A549 (cell line): ENCODE measurements around the gene PLCB1. TPM values are rescaled to one million over a fixed set of nuclear protein-coding genes. Genes with fewer than 3 reads are reported as not detected.

ENCODE experiments used
- ATAC-seq, 2 experiments: fragments of 200-7000 bp in 1 of 2; fragments of >200 bp in 1 of 2; cut with Nextera tagmentation in 1 of 2; cut with Tn5 transposase in 1 of 2; 3 replicates each; pipeline versions ENCODE4 v1.8.0 to v1.9.1; 2018 to 2020; ENCODE audit warnings: mild to moderate bottlenecking in 1 of 2, moderate library complexity in 1 of 2
- CTCF ChIA-PET: fragments of 300-600 bp; sonication (Branson Sonifier 250); formaldehyde crosslinking; extraction: SDS; loops from one replicate; lab custom pipeline; 2021; ENCODE audit warnings: antibody characterized with exemption, inconsistent platforms; lab: Yijun Ruan, JAX
- POLR2A ChIA-PET: fragments of 350-600 bp; formaldehyde crosslinking; extraction: SDS; loops from one replicate; lab custom pipeline; 2021; ENCODE audit warnings: antibody characterized with exemption, inconsistent platforms; lab: Yijun Ruan, JAX
- DNase-seq, 2 experiments: peaks; one replicate each; pipeline versions ENCODE4 v3.0.0 to v3.0.0-alpha.2; 2011 to 2016; ENCODE audit warnings: low read depth in 1 of 2, low spot score in 1 of 2
- FAIRE-seq: peaks from 2 replicates; lab custom pipeline; 2011; peaks lifted over from hg19 to GRCh38; lab: Jason Lieb, UNC
- H3K27ac ChIP-seq, 2 experiments: fragments of >200 bp; sonication (Bioruptor Twin); formaldehyde crosslinking; 3 replicates each; pipeline ENCODE4 v1.5.1; 2016 to 2017
- H3K4me1 ChIP-seq: fragments of >200 bp; sonication (Bioruptor Twin); formaldehyde crosslinking; 3 replicates; pipeline ENCODE4 v1.6.1; 2016
- H3K4me2 ChIP-seq: fragments of >200 bp; sonication (Bioruptor Twin); formaldehyde crosslinking; 3 replicates; pipeline ENCODE4 v1.6.1; 2016
- H3K4me3 ChIP-seq: fragments of >200 bp; sonication (Bioruptor Twin); formaldehyde crosslinking; 3 replicates; pipeline ENCODE4 v1.5.1; 2016
- H3K9me3 ChIP-seq: fragments of >200 bp; sonication (Bioruptor Twin); formaldehyde crosslinking; 3 replicates; pipeline ENCODE4 v1.6.1; 2016
- ATOH8 ChIP-seq: fragments of 250-450 bp; sonication (Bioruptor Pico); IDR thresholded peaks from 2 replicates; pipeline ENCODE4 v1.5.0; 2020; ENCODE audit warnings: low read depth, mild to moderate bottlenecking, moderate library complexity
- BCL3 ChIP-seq: fragments of >200 bp; sonication (Bioruptor Twin); formaldehyde crosslinking; IDR thresholded peaks from 3 replicates; pipeline ENCODE4 v1.6.1; 2016
- CBX8 ChIP-seq: fragments of 200-600 bp; sonication (generic); IDR thresholded peaks from 2 replicates; pipeline ENCODE4 v1.6.1; 2016
- CTCF ChIP-seq: fragments of >200 bp; sonication (Bioruptor Twin); formaldehyde crosslinking; IDR thresholded peaks from 3 replicates; pipeline ENCODE4 v1.5.1; 2016
- FOSB ChIP-seq: fragments of 250-450 bp; sonication (Bioruptor Pico); IDR thresholded peaks from 2 replicates; pipeline ENCODE4 v1.5.0; 2020; ENCODE audit warnings: mild to moderate bottlenecking, moderate library complexity
- FOXS1 ChIP-seq: fragments of 250-450 bp; sonication (Bioruptor Pico); IDR thresholded peaks from 2 replicates; pipeline ENCODE4 v1.5.0; 2020; ENCODE audit warnings: mild to moderate bottlenecking, moderate library complexity
- MYC ChIP-seq: IDR thresholded peaks from 2 replicates; pipeline ENCODE4 v1.6.1; 2012; ENCODE audit warnings: mild to moderate bottlenecking, inconsistent platforms, low read length, improper control_type of control experiment, borderline replicate concordance
- PBX3 ChIP-seq: IDR thresholded peaks from 2 replicates; pipeline ENCODE4 v1.6.1; 2012
- PHF8 ChIP-seq: fragments of 200-600 bp; sonication (generic); IDR thresholded peaks from 2 replicates; pipeline ENCODE4 v1.6.1; 2016; ENCODE audit warnings: low read depth, mild to moderate bottlenecking, antibody characterized with exemption, moderate library complexity, borderline replicate concordance
- POLR2AphosphoS2 ChIP-seq: conservative IDR thresholded peaks from 2 replicates; pipeline ENCODE4 v1.6.1; 2012; ENCODE audit warnings: low read length, improper control_type of control experiment, inconsistent platforms
- RAD21 ChIP-seq, 2 experiments: fragments of >200 bp in 1 of 2; sonication (Bioruptor Twin) in 1 of 2; formaldehyde crosslinking in 1 of 2; IDR thresholded peaks in 1 of 2; conservative IDR thresholded peaks in 1 of 2; 2 replicates in 1 of 2; 3 replicates in 1 of 2; pipeline ENCODE4 v1.6.1; 2012 to 2018; ENCODE audit warnings: inconsistent platforms in 1 of 2
- RARB ChIP-seq: fragments of 250-450 bp; sonication (Bioruptor Pico); IDR thresholded peaks from 2 replicates; pipeline ENCODE4 v1.8.0; 2021; ENCODE audit warnings: mild to moderate bottlenecking, moderate library complexity
- SMC3 ChIP-seq: fragments of >200 bp; sonication (Bioruptor Twin); formaldehyde crosslinking; IDR thresholded peaks from 3 replicates; pipeline ENCODE4 v1.6.1; 2018; ENCODE audit warnings: inconsistent platforms
- TFCP2L1 ChIP-seq: fragments of 250-450 bp; sonication (Bioruptor Pico); IDR thresholded peaks from 2 replicates; pipeline ENCODE4 v1.5.0; 2021; ENCODE audit warnings: mild to moderate bottlenecking
- ZFP36 ChIP-seq: fragments of 450-650 bp; IDR thresholded peaks from 2 replicates; pipeline ENCODE4 v1.6.1; 2014; ENCODE audit warnings: borderline replicate concordance; ENCODE audit not compliant: partially characterized antibody
- WGBS: methylation state at CpG from one replicate; pipeline ENCODE4 v1.1.6; 2017; ENCODE audit errors: missing lambda C conversion rate; 5-methylcytosine and 5-hydroxymethylcytosine counted together
- polyA plus RNA-seq, 4 experiments: library from polyadenylated mRNA; depleted of rRNA in 3 of 4; stranded (reverse); fragments of >200 nt; fragmentation: RNase III in 1 of 4; extraction: RNeasy Plus Mini Kit Qiagen cat#74134 plus additional on column Dnase treatment in 1 of 4; gene quantifications; 2 replicates in 3 of 4; 3 replicates in 1 of 4; pipeline ENCODE4 v1.2.3, GENCODE V29; 2011 to 2017

Gene PLCB1
- polyA plus RNA-seq, 2 of the 4 experiments (the other 2 are of a cell fraction) = 0.97 to 6.3 TPM

- no peak for FAIRE-seq
- ATAC-seq = peak in 1 of 2 experiments; percentile 72; a peak in 2 of 6 replicates
- ChIA-PET CTCF (no interaction called here), POLR2A (no interaction called here)
- TF ChIP-seq SMC3 (0 out of 3 replicates have a peak, but pooled peaks have one; percentile 7), CTCF (0 out of 3 replicates have a peak, but pooled peaks have one; percentile 14), RAD21 (conservative IDR thresholded peaks at IDR 0.05 in 1 of 2, IDR thresholded peaks at IDR 0.05 in 1 of 2) (peak; percentile 11 to 36; a peak in 2 of 5 replicates), POLR2AphosphoS2 (no peak)
- H3K27ac ChIP-seq = no peak overlapping the region
- H3K4me1 ChIP-seq = no peaks in the 10 kb centered on the region
- 15% methylated on average over 4 of the region's 4 CpGs for WGBS
- no peak overlapping the region for H3K4me2 ChIP-seq
- H3K4me3 ChIP-seq = no peak overlapping the region
- DNase-seq = peak; percentile 9
- H3K9me3 ChIP-seq = no peaks in the 10 kb centered on the region
Observed at GRCh38 chr20:8664778-8665177, 532.7 kb downstream of the PLCB1 start.

GRCh38 chr20:8667306-8667705, 535.2 kb downstream of the PLCB1 start:
- TF ChIP-seq ZFP36 (no peak), FOSB (CRISPR knock-in tag) (no peak), RAD21 (conservative IDR thresholded peaks at IDR 0.05 in 1 of 2, IDR thresholded peaks at IDR 0.05 in 1 of 2) (no peak), RARB (CRISPR knock-in tag) (no peak)
- CTCF ChIA-PET = interaction anchor here (3.0 kb wide), 1 partner anchor 54 kb away, joined by 12 read pairs; no protein-coding TSS in a partner anchor
- ATAC-seq = no peak

GRCh38 chr20:8670207-8670892, 538.3 kb downstream of the PLCB1 start:
- H3K9me3 ChIP-seq = no peaks in the 10 kb centered on the region
- no peak overlapping the region for H3K4me3 ChIP-seq
- H3K4me1 ChIP-seq = no peaks in the 10 kb centered on the region
- no peak for TF ChIP-seq POLR2AphosphoS2
- no peak for TF ChIP-seq MYC
- TF ChIP-seq TFCP2L1 (CRISPR knock-in tag) = no peak
- TF ChIP-seq RAD21 (conservative IDR thresholded peaks at IDR 0.05 in 1 of 2, IDR thresholded peaks at IDR 0.05 in 1 of 2) = no peak
- no peak for TF ChIP-seq BCL3
- no peak for TF ChIP-seq CBX8
- TF ChIP-seq ATOH8 (CRISPR knock-in tag) = no peak
- TF ChIP-seq FOXS1 (CRISPR knock-in tag) = no peak
- TF ChIP-seq ZFP36 = no peak
- no peak overlapping the region for H3K27ac ChIP-seq
- H3K4me2 ChIP-seq = no peak overlapping the region
- CTCF ChIA-PET = interaction anchor here (1.0 to 1.8 kb wide), 2 partner anchors 21 to 52 kb away, joined by 3 to 6 read pairs; no protein-coding TSS in a partner anchor
- ATAC-seq (no peak), DNase-seq (no peak), FAIRE-seq (peak; percentile 18)
- POLR2A ChIA-PET = no interaction called here
- WGBS = 28% methylated on average over 4 of the region's 4 CpGs

More at GRCh38 chr20:8667306-8667705, 535.2 kb downstream of the PLCB1 start:
- FAIRE-seq (no peak), DNase-seq (no peak)
- WGBS = 15% methylated on average over 3 of the region's 3 CpGs
- Histone ChIP-seq H3K4me1 (no peaks in the 10 kb centered on the region), H3K4me3 (no peak overlapping the region), H3K9me3 (no peaks in the 10 kb centered on the region), H3K27ac (no peak overlapping the region), H3K4me2 (no peak overlapping the region)
- POLR2A ChIA-PET = no interaction called here

GRCh38 chr20:8670893-8671215, 538.8 kb downstream of the PLCB1 start:
- CTCF ChIA-PET = interaction anchor here (1.0 to 1.8 kb wide), 3 partner anchors 15 to 51 kb away, joined by 3 to 6 read pairs (median 3); no protein-coding TSS in a partner anchor
- POLR2A ChIA-PET = no interaction called here
- TF ChIP-seq PBX3 (no peak), PHF8 (no peak), BCL3 (no peak)
- TF ChIP-seq, all 56 proteins: peak for 0
- no peaks in the 10 kb centered on the region for H3K4me1 ChIP-seq
- 27% methylated on average over 3 of the region's 3 CpGs for WGBS
- ATAC-seq = no peak
- FAIRE-seq = no peak
- H3K4me2 ChIP-seq = no peak overlapping the region
- no peak overlapping the region for H3K4me3 ChIP-seq
- H3K9me3 ChIP-seq = no peaks in the 10 kb centered on the region
- H3K27ac ChIP-seq = no peak overlapping the region
- no peak for DNase-seq
